Natural killer cell (primary cell): ENCODE measurements around the gene TBC1D7. TPM values are rescaled to one million over a fixed set of nuclear protein-coding genes. Genes with fewer than 3 reads are reported as not detected.

Experiments
- ATAC-seq, 3 donors: fragments of 150-1000 bp in 2 of 3; fragments of 200-7000 bp in 1 of 3; cut with Tn5 transposase; 1 replicate in 1 of 3; 2 replicates in 2 of 3; pipeline ENCODE4 v1.10.0; 2021; ENCODE audit warnings: mild to moderate bottlenecking in 2 of 3, moderate library complexity in 2 of 3
- DNase-seq, 2 donors: peaks; one replicate each; pipeline versions ENCODE4 v3.0.0 to v3.0.0-alpha.2; 2013 to 2021; ENCODE audit warnings: mixed read lengths in 1 of 2
- H3K27ac ChIP-seq: one replicate; pipeline ENCODE4 v1.5.1; 2013; ENCODE audit warnings: mild to moderate bottlenecking, low read length
- H3K27me3 ChIP-seq: one replicate; pipeline ENCODE4 v1.6.1; 2013; ENCODE audit warnings: low read length; ENCODE audit not compliant: control insufficient read depth, insufficient read depth
- H3K36me3 ChIP-seq: one replicate; pipeline ENCODE4 v1.6.1; 2013; ENCODE audit warnings: low read length; ENCODE audit not compliant: control insufficient read depth, insufficient read depth
- H3K4me1 ChIP-seq: one replicate; pipeline ENCODE4 v1.6.1; 2013; ENCODE audit warnings: low read length; ENCODE audit not compliant: control insufficient read depth, insufficient read depth
- H3K4me3 ChIP-seq: one replicate; pipeline ENCODE4 v1.5.1; 2013; ENCODE audit warnings: low read length
- H3K9me3 ChIP-seq: one replicate; pipeline ENCODE4 v1.6.1; 2013; ENCODE audit warnings: low read length; ENCODE audit not compliant: control insufficient read depth, insufficient read depth
- H3K27ac Mint-ChIP-seq, 2 donors: one replicate each; pipeline ENCODE4 v1.8.0; 2022; ENCODE audit warnings: mild to moderate bottlenecking in 2 of 2, mixed read lengths in 2 of 2, moderate library complexity in 1 of 2
- H3K27me3 Mint-ChIP-seq, 2 donors: one replicate each; pipeline ENCODE4 v1.8.0; 2022; ENCODE audit warnings: low read depth in 2 of 2, mixed read lengths in 2 of 2
- H3K36me3 Mint-ChIP-seq: one replicate; pipeline ENCODE4 v1.8.0; 2022; ENCODE audit warnings: mixed read lengths
- H3K4me1 Mint-ChIP-seq, 2 donors: one replicate each; pipeline ENCODE4 v1.8.0; 2022; ENCODE audit warnings: mixed read lengths in 2 of 2
- H3K4me3 Mint-ChIP-seq: one replicate; pipeline ENCODE4 v1.8.0; 2022; ENCODE audit warnings: mild to moderate bottlenecking, moderate library complexity, mixed read lengths
- H3K9me3 Mint-ChIP-seq, 2 donors: one replicate each; pipeline ENCODE4 v1.8.0; 2022; ENCODE audit warnings: mixed read lengths in 2 of 2
- CTCF ChIP-seq: fragments of 200-600 bp; IDR thresholded peaks from one replicate; pipeline ENCODE4 v1.8.0; 2022; ENCODE audit warnings: antibody characterized with exemption
- WGBS: methylation state at CpG from one replicate; pipeline ENCODE4 v1.1.7; 2013; ENCODE audit warnings: missing lambda C conversion rate; ENCODE audit not compliant: insufficient coverage; 5-methylcytosine and 5-hydroxymethylcytosine counted together
- intact Hi-C: fragments of 100-400 bp; cut with micrococcal nuclease; formaldehyde crosslinking; loops from one replicate; pipeline ENCODE4 v1.14.2; 2022
- total RNA-seq, 4 donors: library from RNA; stranded (reverse); fragments of 120-200 nt in 1 of 4; gene quantifications; one replicate each; pipeline versions ENCODE4 v1.2.3 to v1.2.4, GENCODE V29; 2013 to 2022

Gene TBC1D7
- total RNA-seq, 3 donors from 2014 or later (not counting 1 experiment from before 2014, with no cell fraction given): 20.1 to 29.7 (median 24.3) TPM

GRCh38 chr6:13372076-13372475 is 43.7 kb upstream of the TBC1D7 start:
- WGBS: 98% methylated on average over 6 of the region's 6 CpGs
- no peak for TF ChIP-seq CTCF
- no peaks in the 10 kb centered on the region for H3K36me3 ChIP-seq

GRCh38 chr6:13371421-13372072 is 43.2 kb upstream of the TBC1D7 start:
- Histone ChIP-seq H3K27me3 (no peaks in the 10 kb centered on the region), H3K9me3 (no peaks in the 10 kb centered on the region), H3K4me1 (peaks cover 24% of the 10 kb centered on the region), H3K4me3 (no peak overlapping the region), H3K27ac (no peak overlapping the region), H3K36me3 (no peaks in the 10 kb centered on the region)
- DNase-seq: no peak
- TF ChIP-seq CTCF: no peak
- Mint-ChIP-seq H3K4me1 (peaks cover 65 to 71% of the 10 kb centered on the region in 2 donors), H3K36me3 (no peaks in the 10 kb centered on the region), H3K27ac (peak overlapping the region; percentile 72 to 73), H3K27me3 (no peaks in the 10 kb centered on the region), H3K9me3 (no peaks in the 10 kb centered on the region), H3K4me3 (no peak overlapping the region)
- 91% methylated on average over 9 of the region's 9 CpGs for WGBS
- ATAC-seq: no peak
- intact Hi-C loops: no loop called here

More at GRCh38 chr6:13372076-13372475, 43.7 kb upstream of the TBC1D7 start:
- no peak overlapping the region for H3K4me3 Mint-ChIP-seq
- ATAC-seq: no peak
- Histone ChIP-seq H3K9me3 (no peaks in the 10 kb centered on the region), H3K4me3 (no peak overlapping the region), H3K27ac (no peak overlapping the region), H3K27me3 (no peaks in the 10 kb centered on the region), H3K4me1 (peaks cover 24% of the 10 kb centered on the region)
- peaks cover 71 to 75% of the 10 kb centered on the region in 2 donors for H3K4me1 Mint-ChIP-seq
- no peaks in the 10 kb centered on the region for H3K27me3 Mint-ChIP-seq
- DNase-seq: no peak
- H3K36me3 Mint-ChIP-seq: no peaks in the 10 kb centered on the region
- H3K9me3 Mint-ChIP-seq: no peaks in the 10 kb centered on the region
- peak overlapping the region; percentile 72 to 73 for H3K27ac Mint-ChIP-seq
- intact Hi-C loops: no loop called here

- DNase-seq: no peak
- Histone ChIP-seq H3K36me3 (no peaks in the 10 kb centered on the region), H3K4me3 (no peak overlapping the region), H3K9me3 (no peaks in the 10 kb centered on the region), H3K27me3 (no peaks in the 10 kb centered on the region), H3K4me1 (peaks cover 15% of the 10 kb centered on the region), H3K27ac (no peak overlapping the region)
- H3K4me3 Mint-ChIP-seq: no peak overlapping the region
- no peaks in the 10 kb centered on the region for H3K36me3 Mint-ChIP-seq
- 100% methylated on average over 3 of the region's 5 CpGs for WGBS
- H3K27me3 Mint-ChIP-seq: no peaks in the 10 kb centered on the region
- no peak for TF ChIP-seq CTCF
- H3K27ac Mint-ChIP-seq: peak overlapping the region; percentile 70 to 73
- intact Hi-C loops: no loop called here
- peaks cover 56 to 62% of the 10 kb centered on the region in 2 donors for H3K4me1 Mint-ChIP-seq
- ATAC-seq: no peak
- no peaks in the 10 kb centered on the region for H3K9me3 Mint-ChIP-seq
Measured at GRCh38 chr6:13370623-13371022, 42.3 kb upstream of the TBC1D7 start.

- Mint-ChIP-seq H3K4me1 (peaks cover 49 to 53% of the 10 kb centered on the region in 2 donors), H3K27ac (peak overlapping the region in 1 of 2 donors; percentile 16), H3K27me3 (no peaks in the 10 kb centered on the region), H3K9me3 (no peaks in the 10 kb centered on the region), H3K4me3 (no peak overlapping the region), H3K36me3 (no peaks in the 10 kb centered on the region)
- intact Hi-C loops: no loop called here
- ATAC-seq (no peak), DNase-seq (no peak)
- no peak for TF ChIP-seq CTCF
- H3K9me3 ChIP-seq: no peaks in the 10 kb centered on the region
- H3K27ac ChIP-seq: no peak overlapping the region
- H3K36me3 ChIP-seq: peaks cover 8% of the 10 kb centered on the region
- no CpG with 5 or more reads among the region's 1 CpG for WGBS
- H3K4me3 ChIP-seq: no peak overlapping the region
- H3K27me3 ChIP-seq: no peaks in the 10 kb centered on the region
- peaks cover 5% of the 10 kb centered on the region for H3K4me1 ChIP-seq
Measured at GRCh38 chr6:13369591-13369990, 41.3 kb upstream of the TBC1D7 start.
